ENCODE measurements around the gene GPR162.

GPR162 gene

GRCh38 chr12:6820166-6820565, 1.5 kb upstream of the GPR162 start:
- DNase-seq (ENCODE audit: extremely low read depth in 1 of 2, low read depth in 1 of 2), result no peak

GRCh38 chr12:6822426-6823135, 960 bp downstream of the GPR162 start:
- DNase-seq (ENCODE audit: extremely low read depth in 1 of 2, low read depth in 1 of 2), result no peak

GRCh38 chr12:6823182-6824084, 1.8 kb downstream of the GPR162 start:
- DNase-seq (ENCODE audit: extremely low read depth in 1 of 2, low read depth in 1 of 2), result no peak

- no peak for DNase-seq (ENCODE audit: extremely low read depth in 1 of 2, low read depth in 1 of 2)
Observed at GRCh38 chr12:6824085-6824775, 2.6 kb downstream of the GPR162 start.

DNA sequence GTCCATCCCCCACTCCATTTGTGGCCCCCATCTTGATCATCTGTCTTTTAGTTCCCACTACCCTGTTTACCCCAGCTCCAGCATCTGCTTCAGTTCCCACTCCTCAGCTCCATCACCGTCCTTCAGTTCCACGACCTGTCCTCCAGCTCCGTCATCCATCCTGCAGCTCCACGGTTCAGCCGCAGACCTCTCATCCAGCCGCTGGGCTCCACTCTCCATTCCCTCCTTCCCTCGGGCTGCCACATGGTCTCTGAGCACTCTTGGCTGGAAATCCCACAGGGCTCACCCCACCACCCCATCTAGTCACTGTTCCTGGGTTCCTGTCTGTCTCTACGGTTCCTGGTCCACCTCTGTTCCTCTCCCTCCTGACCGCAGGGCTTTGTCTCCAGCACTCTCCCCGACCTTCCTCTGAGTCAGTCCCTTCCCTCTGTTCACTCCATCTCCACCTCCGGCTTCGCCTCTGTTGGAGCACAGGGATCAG, 3.3 kb downstream of the GPR162 start:
- DNase-seq (ENCODE audit: extremely low read depth in 1 of 2, low read depth in 1 of 2), result no peak

GRCh38 chr12:6825398-6826124, 3.9 kb downstream of the GPR162 start:
- peak; percentile 56 to 67 for DNase-seq (ENCODE audit: extremely low read depth in 1 of 2, low read depth in 1 of 2)

- no peak for DNase-seq (ENCODE audit: extremely low read depth in 1 of 2, low read depth in 1 of 2)
Observed at GRCh38 chr12:6826125-6826733, 4.6 kb downstream of the GPR162 start.

DNA sequence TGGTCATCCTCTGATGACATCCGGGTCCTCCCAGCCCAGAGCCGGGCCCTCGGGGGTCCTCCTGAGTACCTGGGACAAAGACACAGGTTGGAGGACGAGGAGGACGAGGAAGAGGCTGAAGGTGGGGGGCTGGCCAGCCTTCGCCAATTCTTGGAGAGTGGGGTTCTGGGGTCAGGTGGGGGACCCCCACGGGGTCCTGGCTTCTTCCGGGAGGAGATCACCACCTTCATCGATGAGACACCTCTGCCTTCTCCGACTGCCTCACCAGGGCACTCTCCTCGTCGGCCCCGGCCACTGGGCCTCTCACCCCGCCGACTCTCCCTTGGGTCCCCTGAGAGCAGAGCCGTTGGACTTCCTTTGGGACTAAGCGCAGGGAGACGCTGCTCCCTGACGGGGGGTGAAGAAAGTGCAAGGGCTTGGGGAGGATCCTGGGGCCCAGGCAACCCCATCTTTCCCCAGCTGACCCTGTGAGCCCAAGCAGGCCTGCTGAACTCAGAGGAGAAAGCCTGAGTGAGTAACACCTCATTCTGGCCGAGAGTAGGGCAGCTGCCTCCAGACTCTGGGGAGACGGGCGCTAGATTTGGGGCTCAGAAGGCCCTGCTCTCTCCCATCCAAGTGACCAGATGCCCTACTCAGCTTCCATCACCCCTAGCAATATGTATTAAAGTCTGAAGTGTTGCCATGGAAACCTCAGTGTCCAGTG, 5.3 kb downstream of the GPR162 start:
- no peak for DNase-seq (ENCODE audit: extremely low read depth in 1 of 2, low read depth in 1 of 2)

DNA sequence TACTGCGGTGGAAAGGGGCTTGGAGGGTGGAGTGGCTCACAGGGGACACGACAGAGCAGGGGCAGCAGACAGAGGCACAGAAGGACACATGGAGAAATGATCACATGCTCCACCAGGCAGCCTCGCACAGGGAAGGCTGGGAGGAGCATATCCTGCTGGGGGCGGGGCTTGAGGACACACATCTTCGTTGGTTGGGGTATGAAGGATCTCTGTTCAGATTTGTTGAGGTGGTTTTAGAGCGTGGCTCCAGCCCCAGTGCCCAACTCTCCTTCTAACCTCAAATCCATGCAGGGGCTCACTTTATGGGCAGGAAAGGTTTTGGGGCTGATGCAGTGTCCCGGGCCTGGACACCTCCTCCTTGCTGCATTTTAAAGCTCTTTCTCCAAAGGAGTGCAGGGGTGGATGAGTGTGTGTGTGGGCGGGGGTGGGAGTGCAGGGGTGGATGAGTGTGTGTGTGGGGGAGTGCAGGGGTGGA, 5.9 kb downstream of the GPR162 start:
- DNase-seq (ENCODE audit: extremely low read depth in 1 of 2, low read depth in 1 of 2), result peak in 1 of 2 donors; percentile 40

DNA sequence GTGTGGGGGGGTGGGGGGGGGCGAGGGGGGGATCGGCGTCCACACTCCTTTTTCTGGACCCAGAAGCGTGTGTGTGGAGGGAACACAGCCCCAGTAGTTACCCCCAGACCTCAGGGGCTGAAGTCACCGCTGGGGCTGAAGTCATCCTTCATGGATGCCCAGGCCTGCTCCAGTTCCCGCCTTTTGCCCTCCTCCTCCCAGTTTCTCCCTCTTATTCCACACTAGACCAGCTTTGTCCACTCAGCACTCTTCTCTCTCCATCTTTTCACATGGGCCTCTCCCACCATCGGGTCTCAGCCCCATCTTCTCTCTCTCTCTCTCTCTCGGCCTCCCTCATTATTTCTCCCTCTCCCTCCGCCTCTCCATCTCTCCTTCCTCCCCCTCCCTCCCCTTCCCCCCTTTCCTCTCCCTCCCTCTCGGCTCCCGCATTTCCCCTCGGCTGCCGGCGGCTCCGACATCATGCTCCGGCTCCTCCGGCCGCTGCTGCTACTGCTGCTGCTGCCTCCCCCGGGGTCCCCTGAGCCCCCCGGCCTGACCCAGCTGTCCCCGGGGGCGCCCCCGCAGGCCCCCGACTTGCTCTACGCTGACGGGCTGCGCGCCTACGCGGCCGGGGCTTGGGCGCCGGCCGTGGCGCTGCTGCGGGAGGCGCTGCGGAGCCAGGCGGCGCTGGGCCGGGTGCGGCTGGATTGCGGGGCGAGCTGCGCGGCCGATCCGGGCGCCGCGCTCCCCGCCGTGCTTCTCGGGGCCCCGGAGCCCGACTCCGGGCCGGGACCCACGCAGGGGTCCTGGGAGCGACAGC, 6.6 kb downstream of the GPR162 start, which contains the start of gene P3H3:
P3H3 (plus strand) TSS at position 426 of the 799 bp plus-strand sequence; CDS start at position 460, 34 bp downstream.
- DNase-seq (ENCODE audit: extremely low read depth in 1 of 2, low read depth in 1 of 2), result no peak

DNA sequence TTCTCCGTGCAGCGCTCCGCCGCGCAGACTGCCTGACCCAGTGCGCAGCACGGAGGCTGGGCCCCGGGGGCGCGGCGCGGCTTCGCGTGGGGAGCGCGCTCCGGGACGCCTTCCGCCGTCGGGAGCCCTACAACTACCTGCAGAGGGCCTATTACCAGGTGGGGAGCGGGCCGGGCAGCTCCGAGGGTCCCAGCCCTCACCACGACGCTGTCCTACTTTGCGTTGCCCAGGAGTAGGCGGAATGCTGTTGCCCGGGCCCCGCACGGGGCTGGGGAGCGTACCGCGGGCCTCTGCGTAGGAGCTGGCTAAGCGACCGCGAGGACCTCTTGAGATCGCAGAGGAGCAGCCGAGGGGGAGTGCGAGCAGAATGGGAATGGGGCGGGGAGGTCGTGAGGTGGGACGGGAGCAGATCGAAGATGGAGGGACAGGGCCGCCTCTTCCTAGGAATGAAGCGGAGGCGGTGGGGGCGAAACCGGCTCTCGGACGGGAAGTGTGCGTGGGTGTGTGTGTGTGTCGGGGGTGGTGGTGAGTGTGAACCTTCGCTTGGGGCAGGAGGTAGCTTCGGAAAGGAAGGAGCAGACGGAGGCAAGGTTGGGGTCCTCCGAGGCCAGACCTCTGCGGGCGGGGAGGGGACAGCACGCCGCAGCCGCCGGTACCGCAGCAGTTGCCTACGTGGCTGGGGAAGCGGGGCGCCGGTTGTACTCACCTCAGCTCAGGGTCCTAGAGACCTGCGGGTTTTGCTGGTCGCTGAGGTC, 7.3 kb downstream of the GPR162 start:
- DNase-seq (ENCODE audit: extremely low read depth in 1 of 2, low read depth in 1 of 2), result peak in 1 of 2 donors; percentile 11

GRCh38 chr12:6829536-6830220, 8.1 kb downstream of the GPR162 start:
- no peak for DNase-seq (ENCODE audit: extremely low read depth in 1 of 2, low read depth in 1 of 2)

DNA sequence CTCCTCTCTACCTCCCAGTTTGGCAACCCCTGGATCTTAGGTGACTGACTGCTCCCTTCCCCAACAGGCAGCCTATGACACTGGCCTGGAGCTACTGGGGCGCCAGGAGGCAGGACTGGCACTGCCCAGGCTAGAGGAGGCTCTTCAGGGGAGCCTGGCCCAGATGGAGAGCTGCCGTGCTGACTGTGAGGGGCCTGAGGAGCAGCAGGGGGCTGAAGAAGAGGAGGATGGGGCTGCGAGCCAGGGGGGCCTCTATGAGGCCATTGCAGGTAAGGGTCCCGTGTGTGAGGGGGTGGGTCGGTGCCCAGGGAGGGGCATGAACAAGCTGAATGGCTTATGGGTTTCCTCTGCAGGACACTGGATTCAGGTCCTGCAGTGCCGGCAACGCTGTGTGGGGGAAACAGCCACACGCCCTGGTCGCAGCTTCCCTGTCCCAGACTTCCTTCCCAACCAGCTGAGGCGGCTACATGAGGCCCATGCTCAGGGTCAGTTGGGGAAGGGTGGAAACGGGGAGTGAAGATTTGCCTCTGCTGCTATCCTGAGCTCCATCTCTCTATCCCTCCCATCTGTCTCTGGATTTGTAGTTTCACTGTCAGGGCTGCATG, 8.8 kb downstream of the GPR162 start:
- no peak for DNase-seq (ENCODE audit: extremely low read depth in 1 of 2, low read depth in 1 of 2)

GRCh38 chr12:6830999-6831398, 9.4 kb downstream of the GPR162 start:
- DNase-seq (ENCODE audit: extremely low read depth in 1 of 2, low read depth in 1 of 2), result no peak

DNA sequence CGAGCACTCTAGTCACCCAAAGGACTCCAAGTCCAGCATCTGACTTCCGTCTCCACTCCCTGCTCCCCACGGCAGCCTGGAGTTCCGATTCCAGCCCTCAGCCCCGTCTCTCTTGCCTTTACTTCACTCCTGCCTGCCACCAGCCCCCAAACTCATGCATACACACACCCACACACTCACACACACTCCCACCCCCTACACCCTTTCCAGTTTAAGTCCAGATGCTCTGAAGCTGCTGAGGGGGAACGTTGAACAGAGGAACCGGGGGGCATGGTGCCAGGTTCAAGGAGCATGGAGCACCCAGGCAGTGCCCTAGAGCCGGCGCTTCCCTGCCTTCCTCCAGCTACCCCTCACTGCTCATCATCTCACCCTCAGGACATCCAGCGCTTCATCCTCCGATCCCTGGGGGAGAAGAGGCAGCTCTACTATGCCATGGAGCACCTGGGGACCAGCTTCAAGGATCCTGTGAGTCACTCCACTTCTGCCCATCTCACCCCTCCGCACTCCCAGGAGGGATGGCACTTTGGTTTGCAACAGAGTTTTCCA, 9.9 kb downstream of the GPR162 start:
- DNase-seq (ENCODE audit: extremely low read depth in 1 of 2, low read depth in 1 of 2), result no peak

DNA sequence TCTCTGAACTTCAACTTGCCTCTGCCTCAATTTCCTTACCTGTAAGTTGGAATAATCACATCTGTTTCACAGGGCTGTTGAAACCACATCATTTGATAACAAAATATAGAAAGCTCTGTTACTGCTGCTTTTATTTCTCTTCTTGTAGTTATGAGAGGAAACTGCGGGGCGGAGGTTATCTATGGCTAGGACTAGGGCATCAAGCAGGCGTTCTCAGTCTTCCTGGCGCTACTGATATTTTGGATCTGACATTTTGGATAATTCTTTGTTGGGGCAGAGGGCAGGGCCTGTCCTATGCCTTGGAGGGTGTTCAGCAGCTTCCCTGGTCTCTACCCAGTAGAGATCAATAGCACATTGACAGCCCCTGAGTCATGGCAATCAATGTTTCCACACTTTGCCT, 10.5 kb downstream of the GPR162 start:
- no peak for DNase-seq (ENCODE audit: extremely low read depth in 1 of 2, low read depth in 1 of 2)

All from stimulated activated CD8-positive, alpha-beta memory T cell treated with anti-CD3 and anti-CD28 coated beads, Interleukin-7, amount 100 ng/mL, for 48 hours (primary cell).